ENCODE data around the gene SNRNP35.

GRCh38 chr12:123410041-123410412 lies 47.9 kb upstream of the SNRNP35 start:
- TF ChIP-seq ZNF8 (CRISPR knock-in tag; IDR thresholded peaks at IDR 0.05) = no peak
- no peak for TF ChIP-seq BACH2 (CRISPR knock-in tag; IDR thresholded peaks at IDR 0.05; ENCODE audit: borderline replicate concordance)
- TF ChIP-seq TSHZ2 (CRISPR knock-in tag; IDR thresholded peaks at IDR 0.05) = no peak
- no peak for TF ChIP-seq CREB5 (CRISPR knock-in tag; IDR thresholded peaks at IDR 0.05; ENCODE audit: low read depth)
- TF ChIP-seq ZFP30 (CRISPR knock-in tag; IDR thresholded peaks at IDR 0.05) = no peak
- TF ChIP-seq ARNTL (CRISPR knock-in tag; IDR thresholded peaks at IDR 0.05; ENCODE audit: borderline replicate concordance, low read depth) = no peak
- no peak for TF ChIP-seq ZFP3 (CRISPR knock-in tag; IDR thresholded peaks at IDR 0.05)
- no peak for TF ChIP-seq RARB (CRISPR knock-in tag; IDR thresholded peaks at IDR 0.05)
